ENCODE measurements around the gene CNIH3.

DNA sequence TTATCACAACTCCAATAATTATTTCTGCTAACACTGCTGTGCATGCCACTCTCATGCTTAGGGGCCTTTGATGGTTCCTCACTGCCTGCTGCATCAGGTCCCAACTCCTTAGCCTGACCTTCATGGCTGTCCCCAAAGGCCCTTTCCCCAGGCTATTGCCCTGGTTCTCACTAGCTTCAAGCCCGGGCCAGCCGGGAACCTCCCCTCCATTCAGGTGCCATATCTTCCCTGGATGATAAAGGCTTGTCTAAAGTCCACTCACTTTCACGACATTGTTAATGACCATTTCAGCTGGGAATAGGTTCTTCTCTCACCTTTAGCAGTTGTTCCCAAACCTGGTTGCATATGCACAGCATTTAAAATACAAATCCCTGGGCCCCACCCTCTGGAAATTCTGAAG is 95.8 kb downstream of the CNIH3 start:
- TF ChIP-seq, protein P1, sequence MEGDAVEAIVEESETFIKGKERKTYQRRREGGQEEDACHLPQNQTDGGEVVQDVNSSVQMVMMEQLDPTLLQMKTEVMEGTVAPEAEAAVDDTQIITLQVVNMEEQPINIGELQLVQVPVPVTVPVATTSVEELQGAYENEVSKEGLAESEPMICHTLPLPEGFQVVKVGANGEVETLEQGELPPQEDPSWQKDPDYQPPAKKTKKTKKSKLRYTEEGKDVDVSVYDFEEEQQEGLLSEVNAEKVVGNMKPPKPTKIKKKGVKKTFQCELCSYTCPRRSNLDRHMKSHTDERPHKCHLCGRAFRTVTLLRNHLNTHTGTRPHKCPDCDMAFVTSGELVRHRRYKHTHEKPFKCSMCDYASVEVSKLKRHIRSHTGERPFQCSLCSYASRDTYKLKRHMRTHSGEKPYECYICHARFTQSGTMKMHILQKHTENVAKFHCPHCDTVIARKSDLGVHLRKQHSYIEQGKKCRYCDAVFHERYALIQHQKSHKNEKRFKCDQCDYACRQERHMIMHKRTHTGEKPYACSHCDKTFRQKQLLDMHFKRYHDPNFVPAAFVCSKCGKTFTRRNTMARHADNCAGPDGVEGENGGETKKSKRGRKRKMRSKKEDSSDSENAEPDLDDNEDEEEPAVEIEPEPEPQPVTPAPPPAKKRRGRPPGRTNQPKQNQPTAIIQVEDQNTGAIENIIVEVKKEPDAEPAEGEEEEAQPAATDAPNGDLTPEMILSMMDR (IDR thresholded peaks at IDR 0.05): no peak
- TF ChIP-seq POLR2A (IDR thresholded peaks at IDR 0.05): no peak
